Measurements from ENCODE around the gene MEF2A. TPM values are rescaled to one million over a fixed set of nuclear protein-coding genes. Genes with fewer than 3 reads are reported as not detected.
A peak's percentile ranks its signal among the peaks of the same experiment; 100 is the strongest.

The MEF2A gene
- total RNA-seq, 1 donor from 2014 or later, result 88.3 TPM

GRCh38 chr15:99605990-99606389 is 40.2 kb downstream of the MEF2A start:
- TF ChIP-seq CTCF (IDR thresholded peaks at IDR 0.05), result no peak
- H3K36me3 Mint-ChIP-seq (ENCODE audit: low read depth), result peaks cover 54% of the 10 kb centered on the region
- H3K9me3 Mint-ChIP-seq, result no peaks in the 10 kb centered on the region
- CTCF ChIA-PET, result no interaction called here
- ATAC-seq (ENCODE audit: low read depth) (no peak), DNase-seq (no peak)
- H3K27ac Mint-ChIP-seq, result peak overlapping the region; percentile 67
- no peaks in the 10 kb centered on the region for H3K27me3 Mint-ChIP-seq
- peaks cover 76% of the 10 kb centered on the region for H3K4me1 Mint-ChIP-seq
- POLR2A ChIA-PET, result interaction anchor here (1.8 kb wide), 1 partner anchor 40 kb away, joined by 12 read pairs; the partner anchor contains the start of gene MEF2A
- intact Hi-C loops (cut with micrococcal nuclease), result no loop called here
- H3K4me3 Mint-ChIP-seq, result peak overlapping the region; percentile 55

GRCh38 chr15:99606646-99607045 is 40.9 kb downstream of the MEF2A start:
- ChIA-PET POLR2A (interaction anchor here (1.8 kb wide), 1 partner anchor 41 kb away, joined by 12 read pairs; the partner anchor contains the start of gene MEF2A), CTCF (no interaction called here)
- H3K9me3 Mint-ChIP-seq, result no peaks in the 10 kb centered on the region
- peaks cover 76% of the 10 kb centered on the region for H3K4me1 Mint-ChIP-seq
- no peaks in the 10 kb centered on the region for H3K27me3 Mint-ChIP-seq
- intact Hi-C loops (cut with micrococcal nuclease), result no loop called here
- peak; percentile 37 for ATAC-seq (ENCODE audit: low read depth)
- no peak for DNase-seq
- H3K4me3 Mint-ChIP-seq, result peak overlapping the region; percentile 13
- H3K27ac Mint-ChIP-seq, result peak overlapping the region; percentile 67
- peaks cover 49% of the 10 kb centered on the region for H3K36me3 Mint-ChIP-seq (ENCODE audit: low read depth)
- TF ChIP-seq CTCF (IDR thresholded peaks at IDR 0.05), result no peak

- H3K27ac Mint-ChIP-seq, result peak overlapping the region; percentile 72
- no peak overlapping the region for H3K4me3 Mint-ChIP-seq
- H3K27me3 Mint-ChIP-seq, result no peaks in the 10 kb centered on the region
- intact Hi-C loops (cut with micrococcal nuclease), result no loop called here
- H3K9me3 Mint-ChIP-seq, result no peaks in the 10 kb centered on the region
- H3K4me1 Mint-ChIP-seq, result peaks cover 73% of the 10 kb centered on the region
- ATAC-seq (ENCODE audit: low read depth), result no peak
- ChIA-PET POLR2A (no interaction called here), CTCF (no interaction called here)
- H3K36me3 Mint-ChIP-seq (ENCODE audit: low read depth), result peaks cover 2% of the 10 kb centered on the region
- no peak for TF ChIP-seq CTCF (IDR thresholded peaks at IDR 0.05)
- DNase-seq, result no peak
Measured at GRCh38 chr15:99613481-99613880, 47.7 kb downstream of the MEF2A start.

GRCh38 chr15:99613887-99614647 is 48.3 kb downstream of the MEF2A start:
- Mint-ChIP-seq H3K4me1 (peaks cover 74% of the 10 kb centered on the region), H3K27ac (peak overlapping the region; percentile 72), H3K36me3 (ENCODE audit: low read depth) (peaks cover 2% of the 10 kb centered on the region), H3K9me3 (no peaks in the 10 kb centered on the region), H3K27me3 (no peaks in the 10 kb centered on the region), H3K4me3 (peak overlapping the region; percentile 50)
- no peak for TF ChIP-seq CTCF (IDR thresholded peaks at IDR 0.05)
- ChIA-PET CTCF (interaction anchor here (0.7 to 1.5 kb wide), 2 partner anchors 90 to 269 kb away, joined by 3 to 9 read pairs; no protein-coding TSS in a partner anchor), POLR2A (interaction anchor here (1.2 to 1.4 kb wide), 3 partner anchors 12 to 111 kb away, joined by 3 to 5 read pairs (median 4); no protein-coding TSS in a partner anchor)
- ATAC-seq (ENCODE audit: low read depth) (no peak), DNase-seq (no peak)
- intact Hi-C loops (cut with micrococcal nuclease), result loop anchor here (2.0 kb wide), 1 partner anchor 17 kb away; no protein-coding TSS in a partner anchor

- CTCF ChIA-PET, result interaction anchor here (0.7 to 1.5 kb wide), 2 partner anchors 89 to 270 kb away, joined by 3 to 9 read pairs; no protein-coding TSS in a partner anchor
- peak overlapping the region; percentile 72 for H3K27ac Mint-ChIP-seq
- H3K27me3 Mint-ChIP-seq, result no peaks in the 10 kb centered on the region
- POLR2A ChIA-PET, result interaction anchor here (1.2 to 1.4 kb wide), 3 partner anchors 11 to 112 kb away, joined by 3 to 5 read pairs (median 4); no protein-coding TSS in a partner anchor
- intact Hi-C loops (cut with micrococcal nuclease), result loop anchor here (1.0 to 5.0 kb wide), 3 partner anchors 11 to 47 kb away; no protein-coding TSS in a partner anchor
- TF ChIP-seq CTCF (IDR thresholded peaks at IDR 0.05), result no peak
- peaks cover 2% of the 10 kb centered on the region for H3K36me3 Mint-ChIP-seq (ENCODE audit: low read depth)
- H3K4me3 Mint-ChIP-seq, result peak overlapping the region; percentile 50
- ATAC-seq (ENCODE audit: low read depth), result peak; percentile 61
- DNase-seq, result no peak
- H3K4me1 Mint-ChIP-seq, result peaks cover 80% of the 10 kb centered on the region
- no peaks in the 10 kb centered on the region for H3K9me3 Mint-ChIP-seq
Measured at GRCh38 chr15:99614749-99615288, 49.0 kb downstream of the MEF2A start.

Measured in activated B cell treated with CpG ODN at 0.5 μM for 24 hours (primary cell).